Activated CD8-positive, alpha-beta memory T cell treated with anti-CD3 and anti-CD28 coated beads for 1 hour (primary cell): Measurements from ENCODE around the gene SMURF1.
"Not testable (repeated sequence)": the region's sequence is repeated elsewhere in the genome, so short reads cannot be mapped to it uniquely, and the experiment has no call there.

Source experiments
- DNase-seq, 2 donors: peaks; one replicate each; pipeline ENCODE4 v3.0.0-alpha.2; 2020; ENCODE audit warnings: low read depth in 1 of 2; ENCODE audit errors: extremely low read depth in 1 of 2

SMURF1 gene

GRCh38 chr7:99143853-99144672, at the start of gene SMURF1:
Gene SMURF1 (minus strand): TSS chr7:99144108. CDS start chr7:99143780, 328 bp downstream.
- DNase-seq: peak in 1 of 2 donors; percentile 56

- DNase-seq: no peak
These were observed 48.1 kb upstream of the SMURF1 start for GRCh38 chr7:99191869-99192596.

GRCh38 chr7:99190359-99191009, 46.6 kb upstream of the SMURF1 start:
- DNase-seq: no peak

GRCh38 chr7:99189222-99189621, 45.3 kb upstream of the SMURF1 start:
- no peak for DNase-seq

GRCh38 chr7:99188221-99188620, 44.3 kb upstream of the SMURF1 start:
- no peak for DNase-seq

GRCh38 chr7:99184532-99185218, 40.8 kb upstream of the SMURF1 start:
- DNase-seq: no peak

- no peak for DNase-seq
These were observed 36.3 kb upstream of the SMURF1 start for GRCh38 chr7:99180067-99180650.

- DNase-seq: no peak
These were observed 33.3 kb upstream of the SMURF1 start for GRCh38 chr7:99177165-99177564.

GRCh38 chr7:99173787-99174186, 29.9 kb upstream of the SMURF1 start:
- no peak for DNase-seq

GRCh38 chr7:99171731-99172130, 27.8 kb upstream of the SMURF1 start:
- no peak for DNase-seq

- DNase-seq: no peak
These were observed 26.8 kb upstream of the SMURF1 start for GRCh38 chr7:99170730-99171074.

- DNase-seq: no peak
These were observed 26.3 kb upstream of the SMURF1 start for GRCh38 chr7:99170065-99170729.

GRCh38 chr7:99167072-99167471, 23.2 kb upstream of the SMURF1 start:
- no peak for DNase-seq

- DNase-seq: no peak
These were observed 21.9 kb upstream of the SMURF1 start for GRCh38 chr7:99165816-99166215.

GRCh38 chr7:99163669-99164068, 19.8 kb upstream of the SMURF1 start:
- not testable (repeated sequence) for DNase-seq

GRCh38 chr7:99156649-99157048, 12.7 kb upstream of the SMURF1 start:
- no peak for DNase-seq

- no peak for DNase-seq
These were observed 11.3 kb upstream of the SMURF1 start for GRCh38 chr7:99155211-99155610.

- no peak for DNase-seq
These were observed 3.1 kb upstream of the SMURF1 start for GRCh38 chr7:99146979-99147378.

GRCh38 chr7:99143521-99143852, 421 bp downstream of the SMURF1 start:
- no peak for DNase-seq

GRCh38 chr7:99142727-99143520, 984 bp downstream of the SMURF1 start:
- peak; percentile 74 to 80 for DNase-seq
